ENCODE data around the gene EXOC6B.

DNA sequence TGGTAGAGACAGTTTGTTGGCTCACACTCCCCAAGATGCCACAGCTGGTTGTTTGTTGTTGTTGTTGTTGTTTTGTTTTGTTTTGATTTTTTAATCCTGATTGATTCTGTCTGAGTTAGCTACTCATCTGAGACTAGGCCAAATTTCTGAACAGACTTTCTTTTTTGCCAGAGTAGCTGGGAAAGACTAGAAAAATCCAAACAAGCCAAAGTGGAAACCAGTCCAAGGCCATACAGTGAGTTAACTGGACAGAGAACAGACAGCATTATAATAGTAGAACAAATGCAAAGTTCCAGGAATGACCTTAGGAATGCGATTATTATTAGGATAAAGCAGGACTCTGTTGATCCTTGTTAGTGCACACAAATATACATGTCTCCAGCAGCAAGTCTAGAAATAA lies 634.4 kb downstream of the EXOC6B start:
- TF ChIP-seq POLR2AphosphoS5 (IDR thresholded peaks at IDR 0.05) (no peak), POLR2A (IDR thresholded peaks at IDR 0.05) (no peak)
- TF ChIP-seq, protein P1, sequence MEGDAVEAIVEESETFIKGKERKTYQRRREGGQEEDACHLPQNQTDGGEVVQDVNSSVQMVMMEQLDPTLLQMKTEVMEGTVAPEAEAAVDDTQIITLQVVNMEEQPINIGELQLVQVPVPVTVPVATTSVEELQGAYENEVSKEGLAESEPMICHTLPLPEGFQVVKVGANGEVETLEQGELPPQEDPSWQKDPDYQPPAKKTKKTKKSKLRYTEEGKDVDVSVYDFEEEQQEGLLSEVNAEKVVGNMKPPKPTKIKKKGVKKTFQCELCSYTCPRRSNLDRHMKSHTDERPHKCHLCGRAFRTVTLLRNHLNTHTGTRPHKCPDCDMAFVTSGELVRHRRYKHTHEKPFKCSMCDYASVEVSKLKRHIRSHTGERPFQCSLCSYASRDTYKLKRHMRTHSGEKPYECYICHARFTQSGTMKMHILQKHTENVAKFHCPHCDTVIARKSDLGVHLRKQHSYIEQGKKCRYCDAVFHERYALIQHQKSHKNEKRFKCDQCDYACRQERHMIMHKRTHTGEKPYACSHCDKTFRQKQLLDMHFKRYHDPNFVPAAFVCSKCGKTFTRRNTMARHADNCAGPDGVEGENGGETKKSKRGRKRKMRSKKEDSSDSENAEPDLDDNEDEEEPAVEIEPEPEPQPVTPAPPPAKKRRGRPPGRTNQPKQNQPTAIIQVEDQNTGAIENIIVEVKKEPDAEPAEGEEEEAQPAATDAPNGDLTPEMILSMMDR (IDR thresholded peaks at IDR 0.05), result no peak

Data from suprapubic skin (tissue), 4 donors.